Measurements from ENCODE around the gene OR2A14. TPM values are rescaled to one million over a fixed set of nuclear protein-coding genes. Genes with fewer than 3 reads are reported as not detected.

Gene OR2A14
- total and polyA plus RNA-seq, 10 of the 15 experiments (the other 5 are each of a cell fraction or from before 2014, with no cell fraction given): not detected

GRCh38 chr7:144090667-144091066, 32.3 kb upstream of the OR2A14 start:
- H3K9ac ChIP-seq (ENCODE audit: control insufficient read depth, insufficient read depth, low read length): no peak overlapping the region
- ChIA-PET POLR2A (no interaction called here), SMC1A (ENCODE audit: uncharacterized antibody, unreplicated experiment) (interaction anchor here (0.6 kb wide), 1 partner anchor 23 kb away, joined by 3 read pairs; no protein-coding TSS in a partner anchor), CTCF (no interaction called here), RAD21 (ENCODE audit: unreplicated experiment) (no interaction called here)
- FAIRE-seq (no peak), ATAC-seq (no peak), DNase-seq (ENCODE audit: low read depth, low spot score) (no peak)
- no TSS peak for BruUV-seq (replicated peaks)
- H3K27ac ChIP-seq (ENCODE audit: control insufficient read depth, insufficient read depth): no peak overlapping the region
- no peaks in the 10 kb centered on the region for H3K27me3 ChIP-seq (replicated peaks in 1 of 2; ENCODE audit: control insufficient read depth in 2 of 2, insufficient read depth in 2 of 2, low read length in 1 of 2)
- no peak overlapping the region for H3K4me2 ChIP-seq (ENCODE audit: control insufficient read depth, insufficient read depth)
- in situ Hi-C loops (cut with MboI) (no loop called here), intact Hi-C loops (cut with micrococcal nuclease; ENCODE audit: unreplicated experiment) (no loop called here)
- no peaks in the 10 kb centered on the region for H3K36me3 ChIP-seq (ENCODE audit: control insufficient read depth in 2 of 2, insufficient read depth in 2 of 2, low read length in 1 of 2)
- 43% methylated on average over 3 of the region's 3 CpGs for WGBS (ENCODE audit: insufficient coverage, insufficient replicate concordance, low lambda C conversion rate, missing lambda C conversion rate)
- no peaks in the 10 kb centered on the region for H3K4me1 ChIP-seq (ENCODE audit: control insufficient read depth, insufficient read depth, low read length)
- H4K20me1 ChIP-seq (ENCODE audit: control insufficient read depth, insufficient read depth): no peaks in the 10 kb centered on the region
- no peaks in the 10 kb centered on the region for H3K9me3 ChIP-seq (replicated peaks; ENCODE audit: control insufficient read depth, insufficient read depth, low read length)
- H3K79me2 ChIP-seq (ENCODE audit: control insufficient read depth, insufficient read depth, low read length): no peaks in the 10 kb centered on the region
- no peak overlapping the region for H2AFZ ChIP-seq (ENCODE audit: control insufficient read depth, low read depth, low read length)
- no peak overlapping the region for H3K4me3 ChIP-seq
- no peak for TF ChIP-seq SMC3 (IDR thresholded peaks at IDR 0.05; ENCODE audit: borderline replicate concordance, low read length)

- ChIA-PET SMC1A (ENCODE audit: uncharacterized antibody, unreplicated experiment) (no interaction called here), POLR2A (no interaction called here), RAD21 (ENCODE audit: unreplicated experiment) (no interaction called here), CTCF (interaction anchor here (1.0 kb wide), 1 partner anchor 36 kb away, joined by 3 read pairs; no protein-coding TSS in a partner anchor)
- H3K9ac ChIP-seq (ENCODE audit: control insufficient read depth, insufficient read depth, low read length): no peak overlapping the region
- H3K4me1 ChIP-seq (ENCODE audit: control insufficient read depth, insufficient read depth, low read length): no peaks in the 10 kb centered on the region
- H3K4me3 ChIP-seq: no peak overlapping the region
- no peak for FAIRE-seq
- no peaks in the 10 kb centered on the region for H3K36me3 ChIP-seq (ENCODE audit: control insufficient read depth in 2 of 2, insufficient read depth in 2 of 2, low read length in 1 of 2)
- in situ Hi-C loops (cut with MboI): no loop called here
- TF ChIP-seq POLR2AphosphoS5 (IDR thresholded peaks at IDR 0.05; ENCODE audit: low read length): no peak
- TF ChIP-seq, protein P1, sequence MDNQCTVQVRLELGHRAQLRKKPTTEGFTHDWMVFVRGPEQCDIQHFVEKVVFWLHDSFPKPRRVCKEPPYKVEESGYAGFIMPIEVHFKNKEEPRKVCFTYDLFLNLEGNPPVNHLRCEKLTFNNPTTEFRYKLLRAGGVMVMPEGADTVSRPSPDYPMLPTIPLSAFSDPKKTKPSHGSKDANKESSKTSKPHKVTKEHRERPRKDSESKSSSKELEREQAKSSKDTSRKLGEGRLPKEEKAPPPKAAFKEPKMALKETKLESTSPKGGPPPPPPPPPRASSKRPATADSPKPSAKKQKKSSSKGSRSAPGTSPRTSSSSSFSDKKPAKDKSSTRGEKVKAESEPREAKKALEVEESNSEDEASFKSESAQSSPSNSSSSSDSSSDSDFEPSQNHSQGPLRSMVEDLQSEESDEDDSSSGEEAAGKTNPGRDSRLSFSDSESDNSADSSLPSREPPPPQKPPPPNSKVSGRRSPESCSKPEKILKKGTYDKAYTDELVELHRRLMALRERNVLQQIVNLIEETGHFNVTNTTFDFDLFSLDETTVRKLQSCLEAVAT (IDR thresholded peaks at IDR 0.05): no peak
- no peak for TF ChIP-seq RUNX3 (IDR thresholded peaks at IDR 0.05; ENCODE audit: low read length)
- no peak for TF ChIP-seq MXI1 (IDR thresholded peaks at IDR 0.05; ENCODE audit: low read depth, low read length)
- TF ChIP-seq SMARCA5 (IDR thresholded peaks at IDR 0.05): no peak
- no peak for TF ChIP-seq IKZF2 (IDR thresholded peaks at IDR 0.05)
- TF ChIP-seq IKZF1 (conservative IDR thresholded peaks at IDR 0.05): no peak
- TF ChIP-seq STAT3 (IDR thresholded peaks at IDR 0.05; ENCODE audit: low read depth, low read length): no peak
- no peak for TF ChIP-seq ATF3 (IDR thresholded peaks at IDR 0.05; ENCODE audit: borderline replicate concordance, extremely low read depth, low read depth, low read length)
- TF ChIP-seq BCL11A (IDR thresholded peaks at IDR 0.05; ENCODE audit: low read depth, low read length): no peak
- no peak for TF ChIP-seq CTCF (IDR thresholded peaks at IDR 0.05 in 2 of 3, conservative IDR thresholded peaks at IDR 0.05 in 1 of 3; ENCODE audit: control insufficient read depth in 2 of 3, extremely low read depth in 1 of 3, insufficient read depth in 1 of 3, low read depth in 3 of 3, low read length in 3 of 3)
- no peak for TF ChIP-seq FOXM1 (IDR thresholded peaks at IDR 0.05; ENCODE audit: low read depth, low read length)
- TF ChIP-seq DPF2 (IDR thresholded peaks at IDR 0.05): no peak
- intact Hi-C loops (cut with micrococcal nuclease; ENCODE audit: unreplicated experiment): no loop called here
- H3K79me2 ChIP-seq (ENCODE audit: control insufficient read depth, insufficient read depth, low read length): no peaks in the 10 kb centered on the region
- no peaks in the 10 kb centered on the region for H3K9me3 ChIP-seq (replicated peaks; ENCODE audit: control insufficient read depth, insufficient read depth, low read length)
- ATAC-seq: no peak
- no peak overlapping the region for H3K27ac ChIP-seq (ENCODE audit: control insufficient read depth, insufficient read depth)
- no peaks in the 10 kb centered on the region for H3K27me3 ChIP-seq (replicated peaks in 1 of 2; ENCODE audit: control insufficient read depth in 2 of 2, insufficient read depth in 2 of 2, low read length in 1 of 2)
- DNase-seq (ENCODE audit: low read depth, low spot score): no peak
- H3K4me2 ChIP-seq (ENCODE audit: control insufficient read depth, insufficient read depth): no peak overlapping the region
- H4K20me1 ChIP-seq (ENCODE audit: control insufficient read depth, insufficient read depth): no peaks in the 10 kb centered on the region
- H2AFZ ChIP-seq (ENCODE audit: control insufficient read depth, low read depth, low read length): no peak overlapping the region
- BruUV-seq (replicated peaks): no TSS peak
These were observed 24.2 kb upstream of the OR2A14 start for GRCh38 chr7:144098776-144099175.

Measured in GM12878 (cell line).